ENCODE measurements around the gene DLGAP1.
"Not testable (repeated sequence)": the region's sequence is repeated elsewhere in the genome, so short reads cannot be mapped to it uniquely, and the experiment has no call there.

Gene DLGAP1

DNA sequence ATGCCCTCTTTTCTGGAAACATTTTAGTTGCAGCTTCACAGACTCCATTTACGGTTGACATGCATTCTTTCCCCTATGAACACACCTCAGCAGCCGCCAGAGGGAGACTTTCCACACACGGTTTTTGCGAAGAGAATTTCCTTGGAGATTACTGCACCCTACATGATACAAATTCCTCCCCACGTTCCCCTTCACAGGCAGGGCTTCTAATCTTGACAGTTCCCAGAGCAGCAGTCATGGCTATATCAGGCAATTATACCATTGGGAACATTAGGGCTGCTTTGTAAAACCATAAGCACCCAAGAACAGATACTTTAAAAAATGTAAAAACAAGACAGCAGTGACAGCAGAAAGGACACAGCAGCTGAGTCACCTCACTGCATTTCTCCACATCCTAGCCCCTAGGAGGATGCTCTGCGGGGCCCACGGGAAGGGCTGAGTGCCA is 751.4 kb downstream of the DLGAP1 start:
- H3K9me3 ChIP-seq (replicated peaks in 1 of 2; ENCODE audit: control insufficient read depth in 2 of 2, insufficient read depth in 1 of 2, low read depth in 1 of 2, low read length in 2 of 2): no peaks in the 10 kb centered on the region
- no peak overlapping the region for H3K27ac ChIP-seq (replicated peaks; ENCODE audit: low read length)
- no CpG with 5 or more reads among the region's 7 CpGs for WGBS, 2 donors (ENCODE audit: extremely low coverage in 2 of 2, insufficient read length in 2 of 2, insufficient replicate concordance in 1 of 2)
- H3K4ac ChIP-seq (ENCODE audit: low read length): no peak overlapping the region
- peaks cover 0 to 2% of the 10 kb centered on the region in 2 donors for H3K4me1 ChIP-seq (ENCODE audit: control insufficient read depth in 2 of 2, insufficient read depth in 1 of 2, low read depth in 1 of 2, low read length in 2 of 2)
- H3K4me2 ChIP-seq (ENCODE audit: insufficient read depth, low read length, poor library complexity, severe bottlenecking): no peak overlapping the region
- no peak overlapping the region for H2BK12ac ChIP-seq (ENCODE audit: low read length)
- no peaks in the 10 kb centered on the region for H3K36me3 ChIP-seq (replicated peaks in 1 of 2; ENCODE audit: control insufficient read depth in 2 of 2, insufficient read depth in 2 of 2, low read length in 2 of 2)
- no peak overlapping the region for H2AK5ac ChIP-seq (ENCODE audit: low read depth, low read length)
- H3K18ac ChIP-seq (ENCODE audit: low read length): peak overlapping the region; percentile 87
- peak overlapping the region; percentile 75 for H2AFZ ChIP-seq (ENCODE audit: low read length)
- H3K27me3 ChIP-seq (ENCODE audit: control insufficient read depth in 3 of 3, insufficient read depth in 3 of 3, low read depth in 1 of 3, low read length in 3 of 3): no peaks in the 10 kb centered on the region
- DNase-seq (ENCODE audit: low spot score): peak; percentile 65
- no peak overlapping the region for H4K8ac ChIP-seq (ENCODE audit: low read depth, low read length)
- no peak overlapping the region for H3K4me3 ChIP-seq (ENCODE audit: low read length in 2 of 2)
- no peak overlapping the region for H2BK15ac ChIP-seq (ENCODE audit: low read length)
- H3K79me1 ChIP-seq (ENCODE audit: low read depth, low read length): no peaks in the 10 kb centered on the region
- H3K23ac ChIP-seq (ENCODE audit: low read depth, low read length, poor library complexity): no peak overlapping the region
- H2BK5ac ChIP-seq (ENCODE audit: low read length): no peak overlapping the region
- no peak overlapping the region for H3K9ac ChIP-seq (ENCODE audit: low read depth, low read length, poor library complexity)
- H2BK120ac ChIP-seq (ENCODE audit: low read depth, low read length): no peak overlapping the region
- H4K91ac ChIP-seq (ENCODE audit: low read depth, low read length, poor library complexity): no peak overlapping the region
- H3K14ac ChIP-seq (ENCODE audit: low read length): no peak overlapping the region

DNA sequence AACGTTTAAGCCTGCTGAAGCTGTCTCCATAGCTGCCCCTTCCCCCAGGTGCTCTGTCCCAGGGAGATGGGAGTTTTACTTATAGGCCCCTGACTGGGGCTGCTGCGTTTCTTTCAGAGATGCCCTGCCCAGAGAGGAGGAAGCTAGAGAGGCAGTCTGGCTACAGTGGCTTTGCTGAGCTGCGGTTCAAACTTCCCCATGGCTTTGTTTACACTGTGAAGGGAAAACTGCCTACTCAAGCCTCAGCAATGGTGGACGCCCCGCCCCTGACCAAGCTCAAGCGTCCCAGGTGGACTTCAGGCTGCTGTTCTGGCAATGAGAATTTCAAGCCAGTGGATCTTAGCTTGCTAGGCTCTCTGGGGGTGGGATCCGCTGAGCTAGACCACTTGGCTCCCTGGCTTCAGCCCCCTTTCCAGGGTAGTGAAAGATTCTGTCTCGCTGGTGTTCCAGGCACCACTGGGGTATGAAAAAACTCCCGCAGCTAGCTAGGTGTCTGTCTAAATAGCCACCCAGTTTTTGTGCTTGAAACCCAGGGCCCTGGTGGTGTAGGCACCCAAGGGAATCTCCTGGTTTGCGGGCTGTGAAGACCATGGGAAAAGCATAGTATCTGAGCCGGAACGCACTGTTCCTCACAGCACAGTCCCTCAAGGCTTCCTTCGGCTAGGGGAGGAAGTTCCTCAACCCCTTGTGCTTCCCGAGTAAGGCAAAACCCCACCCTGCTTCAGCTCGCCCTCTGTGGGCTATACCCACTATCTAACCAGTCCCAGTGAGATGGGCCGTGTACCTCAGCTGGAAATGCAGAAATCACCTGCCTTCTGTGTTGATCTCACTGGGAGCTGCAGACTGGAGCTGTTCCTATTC is 755.2 kb downstream of the DLGAP1 start:
- H4K91ac ChIP-seq (ENCODE audit: low read depth, low read length, poor library complexity); H3K36me3 ChIP-seq (replicated peaks in 1 of 2; ENCODE audit: control insufficient read depth in 2 of 2, insufficient read depth in 2 of 2, low read length in 2 of 2); H3K4me2 ChIP-seq (ENCODE audit: insufficient read depth, low read length, poor library complexity, severe bottlenecking); H2BK5ac ChIP-seq (ENCODE audit: low read length); DNase-seq (ENCODE audit: low spot score); H3K4me1 ChIP-seq (ENCODE audit: control insufficient read depth in 2 of 2, insufficient read depth in 1 of 2, low read depth in 1 of 2, low read length in 2 of 2); H3K27me3 ChIP-seq (ENCODE audit: control insufficient read depth in 3 of 3, insufficient read depth in 3 of 3, low read depth in 1 of 3, low read length in 3 of 3); H3K79me1 ChIP-seq (ENCODE audit: low read depth, low read length); H3K27ac ChIP-seq (replicated peaks; ENCODE audit: low read length); H4K8ac ChIP-seq (ENCODE audit: low read depth, low read length); H3K9me3 ChIP-seq (replicated peaks in 1 of 2; ENCODE audit: control insufficient read depth in 2 of 2, insufficient read depth in 1 of 2, low read depth in 1 of 2, low read length in 2 of 2); H2AFZ ChIP-seq (ENCODE audit: low read length); H3K18ac ChIP-seq (ENCODE audit: low read length); H3K23ac ChIP-seq (ENCODE audit: low read depth, low read length, poor library complexity); H2BK15ac ChIP-seq (ENCODE audit: low read length); H3K4ac ChIP-seq (ENCODE audit: low read length); H2BK12ac ChIP-seq (ENCODE audit: low read length); H3K14ac ChIP-seq (ENCODE audit: low read length); H3K4me3 ChIP-seq (ENCODE audit: low read length in 2 of 2); H2AK5ac ChIP-seq (ENCODE audit: low read depth, low read length); H2BK120ac ChIP-seq (ENCODE audit: low read depth, low read length); H3K9ac ChIP-seq (ENCODE audit: low read depth, low read length, poor library complexity): not testable (repeated sequence)
- WGBS, 2 donors (ENCODE audit: extremely low coverage in 2 of 2, insufficient read length in 2 of 2, insufficient replicate concordance in 1 of 2): no CpG with 5 or more reads among the region's 16 CpGs

DNA sequence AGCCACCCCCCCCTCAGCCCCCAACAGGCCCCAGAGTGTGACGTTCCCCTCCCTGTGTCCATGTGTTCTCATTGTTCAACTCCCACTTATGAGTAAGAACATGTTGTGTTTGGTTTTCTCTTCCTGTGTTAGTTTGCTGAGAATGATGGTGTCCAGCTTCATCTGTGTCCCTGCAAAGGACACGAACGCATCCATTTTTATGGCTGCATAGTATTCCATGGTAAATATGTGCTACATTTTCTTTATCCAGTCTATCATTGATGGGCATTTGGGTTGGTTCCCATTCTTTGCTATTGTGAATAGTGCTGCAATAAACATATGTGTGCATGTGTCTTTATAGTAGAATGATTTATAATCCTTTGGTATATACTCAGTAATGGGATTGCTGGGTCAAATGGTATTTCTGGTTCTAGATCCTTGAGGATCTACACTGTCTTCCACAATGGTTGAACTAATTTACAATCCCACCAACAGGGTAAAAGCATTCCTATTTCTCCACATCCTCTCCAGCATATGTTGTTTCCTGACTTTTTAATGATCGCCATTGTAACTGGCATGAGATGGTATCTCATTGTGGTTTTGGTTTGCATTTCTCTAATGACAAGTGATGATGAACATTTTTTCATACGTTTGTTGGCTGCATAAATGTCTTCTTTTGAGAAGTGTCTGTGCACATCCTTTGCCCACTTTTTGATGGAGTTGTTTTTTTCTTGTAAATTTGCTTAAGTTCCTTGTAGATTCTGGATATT is 760.9 kb downstream of the DLGAP1 start:
- no CpG with 5 or more reads among the region's 5 CpGs for WGBS, 2 donors (ENCODE audit: extremely low coverage in 2 of 2, insufficient read length in 2 of 2, insufficient replicate concordance in 1 of 2)
- not testable (repeated sequence) for DNase-seq (ENCODE audit: low spot score); H3K27me3 ChIP-seq (ENCODE audit: control insufficient read depth in 3 of 3, insufficient read depth in 3 of 3, low read depth in 1 of 3, low read length in 3 of 3); H3K36me3 ChIP-seq (replicated peaks in 1 of 2; ENCODE audit: control insufficient read depth in 2 of 2, insufficient read depth in 2 of 2, low read length in 2 of 2); H3K4me2 ChIP-seq (ENCODE audit: insufficient read depth, low read length, poor library complexity, severe bottlenecking); H4K8ac ChIP-seq (ENCODE audit: low read depth, low read length); H3K14ac ChIP-seq (ENCODE audit: low read length); H2BK5ac ChIP-seq (ENCODE audit: low read length); H3K79me1 ChIP-seq (ENCODE audit: low read depth, low read length); H3K18ac ChIP-seq (ENCODE audit: low read length); H2BK12ac ChIP-seq (ENCODE audit: low read length); H3K4me3 ChIP-seq (ENCODE audit: low read length in 2 of 2); H3K4ac ChIP-seq (ENCODE audit: low read length); H3K9me3 ChIP-seq (replicated peaks in 1 of 2; ENCODE audit: control insufficient read depth in 2 of 2, insufficient read depth in 1 of 2, low read depth in 1 of 2, low read length in 2 of 2); H3K9ac ChIP-seq (ENCODE audit: low read depth, low read length, poor library complexity); H2AFZ ChIP-seq (ENCODE audit: low read length); H4K91ac ChIP-seq (ENCODE audit: low read depth, low read length, poor library complexity); H3K23ac ChIP-seq (ENCODE audit: low read depth, low read length, poor library complexity); H2BK120ac ChIP-seq (ENCODE audit: low read depth, low read length); H2BK15ac ChIP-seq (ENCODE audit: low read length); H3K27ac ChIP-seq (replicated peaks; ENCODE audit: low read length); H2AK5ac ChIP-seq (ENCODE audit: low read depth, low read length); H3K4me1 ChIP-seq (ENCODE audit: control insufficient read depth in 2 of 2, insufficient read depth in 1 of 2, low read depth in 1 of 2, low read length in 2 of 2)

DNA sequence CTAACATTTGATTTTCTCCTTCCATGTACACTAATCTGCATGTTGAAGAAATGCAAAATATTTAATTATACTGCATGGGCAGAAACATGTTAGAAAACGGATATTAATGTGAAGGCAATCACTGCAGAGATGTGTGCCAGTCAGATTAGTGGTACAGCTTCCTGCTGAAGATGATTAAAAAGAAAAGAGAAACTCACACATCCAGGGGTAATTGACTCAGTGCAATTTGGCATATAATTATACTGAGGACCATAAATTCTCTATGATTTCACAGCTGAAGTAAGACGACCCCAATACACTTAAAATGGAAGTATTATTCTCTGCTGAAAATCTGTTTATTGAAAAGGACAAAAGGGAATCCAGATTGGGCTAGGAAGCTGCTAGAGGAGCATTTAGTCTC is 761.7 kb downstream of the DLGAP1 start:
- H2BK15ac ChIP-seq (ENCODE audit: low read length): no peak overlapping the region
- no peak overlapping the region for H2BK120ac ChIP-seq (ENCODE audit: low read depth, low read length)
- no peak overlapping the region for H3K14ac ChIP-seq (ENCODE audit: low read length)
- no peak overlapping the region for H3K4ac ChIP-seq (ENCODE audit: low read length)
- no peaks in the 10 kb centered on the region for H3K9me3 ChIP-seq (replicated peaks in 1 of 2; ENCODE audit: control insufficient read depth in 2 of 2, insufficient read depth in 1 of 2, low read depth in 1 of 2, low read length in 2 of 2)
- H4K91ac ChIP-seq (ENCODE audit: low read depth, low read length, poor library complexity): no peak overlapping the region
- H2AFZ ChIP-seq (ENCODE audit: low read length): no peak overlapping the region
- H3K4me3 ChIP-seq (ENCODE audit: low read length in 2 of 2): no peak overlapping the region
- no peak overlapping the region for H2BK12ac ChIP-seq (ENCODE audit: low read length)
- H3K4me1 ChIP-seq (ENCODE audit: control insufficient read depth in 2 of 2, insufficient read depth in 1 of 2, low read depth in 1 of 2, low read length in 2 of 2): peaks cover 3 to 5% of the 10 kb centered on the region in 2 donors
- no peaks in the 10 kb centered on the region for H3K79me1 ChIP-seq (ENCODE audit: low read depth, low read length)
- H2AK5ac ChIP-seq (ENCODE audit: low read depth, low read length): no peak overlapping the region
- H3K36me3 ChIP-seq (replicated peaks in 1 of 2; ENCODE audit: control insufficient read depth in 2 of 2, insufficient read depth in 2 of 2, low read length in 2 of 2): no peaks in the 10 kb centered on the region
- no peaks in the 10 kb centered on the region for H3K27me3 ChIP-seq (ENCODE audit: control insufficient read depth in 3 of 3, insufficient read depth in 3 of 3, low read depth in 1 of 3, low read length in 3 of 3)
- H3K4me2 ChIP-seq (ENCODE audit: insufficient read depth, low read length, poor library complexity, severe bottlenecking): no peak overlapping the region
- no peak for DNase-seq (ENCODE audit: low spot score)
- no peak overlapping the region for H3K18ac ChIP-seq (ENCODE audit: low read length)
- no peak overlapping the region for H2BK5ac ChIP-seq (ENCODE audit: low read length)
- no peak overlapping the region for H3K9ac ChIP-seq (ENCODE audit: low read depth, low read length, poor library complexity)
- no peak overlapping the region for H4K8ac ChIP-seq (ENCODE audit: low read depth, low read length)
- no peak overlapping the region for H3K27ac ChIP-seq (replicated peaks; ENCODE audit: low read length)
- H3K23ac ChIP-seq (ENCODE audit: low read depth, low read length, poor library complexity): no peak overlapping the region
- WGBS, 2 donors (ENCODE audit: extremely low coverage in 2 of 2, insufficient read length in 2 of 2, insufficient replicate concordance in 1 of 2): no CpG with 5 or more reads among the region's 2 CpGs

All from neuronal stem cell (in vitro differentiated cells).